NCI-H2171 (cell line): ENCODE results near the gene DHH.
"Not testable (repeated sequence)": the region's sequence is repeated elsewhere in the genome, so short reads cannot be mapped to it uniquely, and the experiment has no call there.

Experiments
- DNase-seq: peaks from one replicate; lab custom pipeline; 2025; lab: John Stamatoyannopoulos, UW

The DHH gene

GRCh38 chr12:49094160-49094974, at the start of gene DHH:
Gene DHH (minus strand): TSS chr12:49094801. CDS start chr12:49094512, 289 bp downstream.
- DNase-seq, result peak; percentile 14

- no peak for DNase-seq
These were observed 49.8 kb upstream of the DHH start for GRCh38 chr12:49144384-49144783.

GRCh38 chr12:49138999-49139398, 44.4 kb upstream of the DHH start:
- no peak for DNase-seq

- no peak for DNase-seq
These were observed 44.0 kb upstream of the DHH start for GRCh38 chr12:49138587-49138986.

- no peak for DNase-seq
These were observed 42.9 kb upstream of the DHH start for GRCh38 chr12:49137476-49137875.

GRCh38 chr12:49136997-49137396, 42.4 kb upstream of the DHH start:
- not testable (repeated sequence) for DNase-seq

GRCh38 chr12:49133590-49133989, 39.0 kb upstream of the DHH start:
- no peak for DNase-seq

GRCh38 chr12:49133014-49133413, 38.4 kb upstream of the DHH start:
- no peak for DNase-seq

- DNase-seq, result no peak
These were observed 37.4 kb upstream of the DHH start for GRCh38 chr12:49131894-49132461.

- peak; percentile 90 for DNase-seq
These were observed 36.7 kb upstream of the DHH start, which contains the start of gene TUBA1B for GRCh38 chr12:49131051-49131893. Gene TUBA1B (minus strand): TSS chr12:49131395. CDS start chr12:49131300, 95 bp downstream.

GRCh38 chr12:49130151-49131050, 35.8 kb upstream of the DHH start:
- peak; percentile 92 for DNase-seq

- DNase-seq, result no peak
These were observed 34.9 kb upstream of the DHH start for GRCh38 chr12:49129332-49130150.

GRCh38 chr12:49127971-49128370, 33.4 kb upstream of the DHH start:
- not testable (repeated sequence) for DNase-seq

- no peak for DNase-seq
These were observed 32.5 kb upstream of the DHH start for GRCh38 chr12:49126852-49127763.

- peak; percentile 20 for DNase-seq
These were observed 26.6 kb upstream of the DHH start for GRCh38 chr12:49121047-49121696.

- no peak for DNase-seq
These were observed 16.6 kb upstream of the DHH start for GRCh38 chr12:49111206-49111605.

- peak; percentile 97 for DNase-seq
These were observed 16.0 kb upstream of the DHH start, which contains the start of gene LMBR1L for GRCh38 chr12:49110464-49111155. Gene LMBR1L (minus strand): TSS chr12:49110847. CDS start chr12:49110555, 292 bp downstream.
